Measurements from ENCODE around the gene PDCL3. TPM values are rescaled to one million over a fixed set of nuclear protein-coding genes. Genes with fewer than 3 reads are reported as not detected.

PDCL3 gene
- total RNA-seq, 2 experiments from 2014 or later: 10.6 to 21.7 TPM

DNA sequence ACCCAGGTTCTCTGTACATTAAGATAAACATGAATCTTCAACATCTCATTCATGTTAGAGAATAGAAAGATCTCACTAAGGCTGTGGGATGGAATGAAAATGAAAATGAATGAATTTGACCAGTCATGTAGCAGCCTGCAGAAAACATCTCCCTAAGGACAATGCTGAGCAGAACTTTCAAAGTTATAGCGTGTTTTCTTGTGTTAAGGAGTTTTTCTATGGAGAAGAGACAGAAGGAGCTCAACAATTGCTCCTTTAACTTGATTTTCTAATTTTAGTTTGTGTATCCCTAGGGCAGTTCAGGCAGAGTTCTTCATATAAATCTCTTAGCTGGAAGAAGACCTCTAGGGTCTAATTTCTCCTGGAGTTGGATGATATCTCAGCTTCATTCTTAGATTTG, 45.2 kb upstream of the PDCL3 start:
- Histone ChIP-seq H3K9me3 (ENCODE audit: low read length) (no peaks in the 10 kb centered on the region), H3K9me2 (ENCODE audit: insufficient read depth, low read length) (no peaks in the 10 kb centered on the region), H2AFZ (ENCODE audit: low read length) (no peak overlapping the region), H3K27ac (ENCODE audit: low read depth, low read length, poor library complexity, severe bottlenecking) (no peak overlapping the region), H3K79me2 (ENCODE audit: insufficient read depth, low read depth, low read length) (no peaks in the 10 kb centered on the region), H3K4me3 (ENCODE audit: low read depth, low read length, poor library complexity, severe bottlenecking) (no peak overlapping the region), H3K4me1 (ENCODE audit: insufficient read depth, low read length, poor library complexity, severe bottlenecking) (peaks cover 10% of the 10 kb centered on the region), H3K4me2 (ENCODE audit: low read length) (no peak overlapping the region), H4K20me1 (ENCODE audit: insufficient read depth, low read length) (no peaks in the 10 kb centered on the region), H3K36me3 (ENCODE audit: insufficient read depth, low read length) (no peaks in the 10 kb centered on the region)
- intact Hi-C loops (cut with micrococcal nuclease; ENCODE audit: unreplicated experiment): no loop called here
- CTCF ChIA-PET (ENCODE audit: unreplicated experiment): no interaction called here
- no peak for TF ChIP-seq EZH2phosphoT487 (IDR thresholded peaks at IDR 0.05; ENCODE audit: borderline replicate concordance, low read depth, low read length)
- TF ChIP-seq, protein P1, sequence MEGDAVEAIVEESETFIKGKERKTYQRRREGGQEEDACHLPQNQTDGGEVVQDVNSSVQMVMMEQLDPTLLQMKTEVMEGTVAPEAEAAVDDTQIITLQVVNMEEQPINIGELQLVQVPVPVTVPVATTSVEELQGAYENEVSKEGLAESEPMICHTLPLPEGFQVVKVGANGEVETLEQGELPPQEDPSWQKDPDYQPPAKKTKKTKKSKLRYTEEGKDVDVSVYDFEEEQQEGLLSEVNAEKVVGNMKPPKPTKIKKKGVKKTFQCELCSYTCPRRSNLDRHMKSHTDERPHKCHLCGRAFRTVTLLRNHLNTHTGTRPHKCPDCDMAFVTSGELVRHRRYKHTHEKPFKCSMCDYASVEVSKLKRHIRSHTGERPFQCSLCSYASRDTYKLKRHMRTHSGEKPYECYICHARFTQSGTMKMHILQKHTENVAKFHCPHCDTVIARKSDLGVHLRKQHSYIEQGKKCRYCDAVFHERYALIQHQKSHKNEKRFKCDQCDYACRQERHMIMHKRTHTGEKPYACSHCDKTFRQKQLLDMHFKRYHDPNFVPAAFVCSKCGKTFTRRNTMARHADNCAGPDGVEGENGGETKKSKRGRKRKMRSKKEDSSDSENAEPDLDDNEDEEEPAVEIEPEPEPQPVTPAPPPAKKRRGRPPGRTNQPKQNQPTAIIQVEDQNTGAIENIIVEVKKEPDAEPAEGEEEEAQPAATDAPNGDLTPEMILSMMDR (conservative IDR thresholded peaks at IDR 0.05; ENCODE audit: low read length): no peak
- BruUV-seq (replicated peaks): no TSS peak
- no peak for DNase-seq (ENCODE audit: low spot score)
- POLR2A ChIA-PET: no interaction called here

DNA sequence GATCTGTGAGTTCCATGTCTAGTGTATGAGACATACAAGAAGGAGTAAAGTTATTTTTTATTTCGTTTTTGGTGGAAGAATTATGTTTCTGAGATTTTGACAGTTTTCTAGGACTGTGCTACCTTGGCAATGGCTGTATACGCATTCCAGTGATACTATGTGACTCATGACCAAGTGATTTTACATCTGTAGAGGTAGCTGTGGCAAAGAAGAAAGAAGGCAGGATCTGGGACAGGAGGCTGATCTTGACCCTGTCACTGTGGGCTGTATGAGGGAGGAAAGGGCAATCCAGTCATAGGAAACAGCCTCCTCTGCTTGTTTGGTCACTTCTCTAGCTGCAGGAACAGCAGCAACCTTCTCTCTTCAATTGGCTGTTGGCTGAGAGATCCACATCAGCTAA, 44.0 kb upstream of the PDCL3 start:
- no peaks in the 10 kb centered on the region for H3K9me2 ChIP-seq (ENCODE audit: insufficient read depth, low read length)
- no peak overlapping the region for H3K4me2 ChIP-seq (ENCODE audit: low read length)
- H3K4me3 ChIP-seq (ENCODE audit: low read depth, low read length, poor library complexity, severe bottlenecking): no peak overlapping the region
- TF ChIP-seq EZH2phosphoT487 (IDR thresholded peaks at IDR 0.05; ENCODE audit: borderline replicate concordance, low read depth, low read length): no peak
- TF ChIP-seq, protein P1 (conservative IDR thresholded peaks at IDR 0.05; ENCODE audit: low read length): no peak
- H3K36me3 ChIP-seq (ENCODE audit: insufficient read depth, low read length): no peaks in the 10 kb centered on the region
- peaks cover 1% of the 10 kb centered on the region for H3K4me1 ChIP-seq (ENCODE audit: insufficient read depth, low read length, poor library complexity, severe bottlenecking)
- no TSS peak for BruUV-seq (replicated peaks)
- H2AFZ ChIP-seq (ENCODE audit: low read length): no peak overlapping the region
- no peak for DNase-seq (ENCODE audit: low spot score)
- H3K79me2 ChIP-seq (ENCODE audit: insufficient read depth, low read depth, low read length): no peaks in the 10 kb centered on the region
- no peak overlapping the region for H3K27ac ChIP-seq (ENCODE audit: low read depth, low read length, poor library complexity, severe bottlenecking)
- H4K20me1 ChIP-seq (ENCODE audit: insufficient read depth, low read length): no peaks in the 10 kb centered on the region
- H3K9me3 ChIP-seq (ENCODE audit: low read length): no peaks in the 10 kb centered on the region
- ChIA-PET CTCF (ENCODE audit: unreplicated experiment) (no interaction called here), POLR2A (no interaction called here)
- intact Hi-C loops (cut with micrococcal nuclease; ENCODE audit: unreplicated experiment): no loop called here

DNA sequence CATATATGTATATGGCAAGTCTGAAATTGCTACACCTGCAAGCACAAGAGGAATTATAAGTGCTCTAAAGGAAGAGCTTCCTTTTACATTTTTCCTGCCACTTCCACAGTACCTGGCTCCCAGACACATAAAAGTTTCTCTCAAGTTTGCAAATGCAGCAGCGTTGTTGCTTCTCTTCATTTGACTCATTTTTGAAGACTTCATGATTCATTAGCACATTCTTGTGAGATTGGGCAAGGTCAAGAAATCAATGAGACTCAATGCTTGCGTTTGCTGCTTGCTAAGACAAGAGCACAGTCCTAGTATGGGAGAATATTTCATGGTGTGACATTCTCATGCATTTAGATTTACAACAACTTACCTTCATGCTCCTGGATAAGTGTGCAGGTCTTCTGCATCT, 42.6 kb upstream of the PDCL3 start:
- Histone ChIP-seq H4K20me1 (ENCODE audit: insufficient read depth, low read length) (no peaks in the 10 kb centered on the region), H3K27ac (ENCODE audit: low read depth, low read length, poor library complexity, severe bottlenecking) (no peak overlapping the region), H3K36me3 (ENCODE audit: insufficient read depth, low read length) (no peaks in the 10 kb centered on the region), H3K4me3 (ENCODE audit: low read depth, low read length, poor library complexity, severe bottlenecking) (no peak overlapping the region), H3K79me2 (ENCODE audit: insufficient read depth, low read depth, low read length) (no peaks in the 10 kb centered on the region), H3K4me2 (ENCODE audit: low read length) (no peak overlapping the region), H3K4me1 (ENCODE audit: insufficient read depth, low read length, poor library complexity, severe bottlenecking) (no peaks in the 10 kb centered on the region), H3K9me2 (ENCODE audit: insufficient read depth, low read length) (no peaks in the 10 kb centered on the region), H3K9me3 (ENCODE audit: low read length) (no peaks in the 10 kb centered on the region), H2AFZ (ENCODE audit: low read length) (no peak overlapping the region)
- TF ChIP-seq, protein P1 (conservative IDR thresholded peaks at IDR 0.05; ENCODE audit: low read length): no peak
- no peak for TF ChIP-seq EZH2phosphoT487 (IDR thresholded peaks at IDR 0.05; ENCODE audit: borderline replicate concordance, low read depth, low read length)
- DNase-seq (ENCODE audit: low spot score): no peak
- intact Hi-C loops (cut with micrococcal nuclease; ENCODE audit: unreplicated experiment): no loop called here
- BruUV-seq (replicated peaks): no TSS peak
- ChIA-PET CTCF (ENCODE audit: unreplicated experiment) (no interaction called here), POLR2A (no interaction called here)

Data from OCI-LY7 (cell line).